Activated CD8-positive, alpha-beta T cell treated with anti-CD3 and anti-CD28 coated beads for 36 hours (primary cell): ENCODE results near the gene ZNF276. TPM values are rescaled to one million over a fixed set of nuclear protein-coding genes. Genes with fewer than 3 reads are reported as not detected.
A peak's percentile ranks its signal among the peaks of the same experiment; 100 is the strongest.

Source experiments
- ATAC-seq: fragments of 200-7000 bp; cut with Tn5 transposase; one replicate; pipeline ENCODE4 v1.10.0; 2021; ENCODE audit warnings: mild to moderate bottlenecking, moderate library complexity
- CTCF ChIA-PET: fragments of 350-600 bp; sonication (Branson Sonifier 250); formaldehyde crosslinking; loops from one replicate; lab custom pipeline; 2021; ENCODE audit warnings: antibody characterized with exemption; lab: Charles Lee
- POLR2A ChIA-PET: fragments of 350-600 bp; sonication (Branson Sonifier 250); formaldehyde crosslinking; loops from one replicate; lab custom pipeline; 2021; ENCODE audit warnings: antibody characterized with exemption; lab: Charles Lee
- DNase-seq: peaks from one replicate; pipeline ENCODE4 v3.0.0-alpha.2; 2020
- H3K27ac Mint-ChIP-seq: one replicate; pipeline ENCODE4 v1.8.0; 2021; ENCODE audit warnings: mild to moderate bottlenecking, mixed read lengths
- H3K27me3 Mint-ChIP-seq: one replicate; pipeline ENCODE4 v1.8.0; 2021; ENCODE audit warnings: mixed read lengths
- H3K36me3 Mint-ChIP-seq: one replicate; pipeline ENCODE4 v1.8.0; 2021; ENCODE audit warnings: low read depth, mixed read lengths
- H3K4me1 Mint-ChIP-seq: one replicate; pipeline ENCODE4 v1.8.0; 2021; ENCODE audit warnings: low read depth, mixed read lengths
- H3K4me3 Mint-ChIP-seq: one replicate; pipeline ENCODE4 v1.8.0; 2021; ENCODE audit warnings: mild to moderate bottlenecking, moderate library complexity, mixed read lengths
- H3K9me3 Mint-ChIP-seq: one replicate; pipeline ENCODE4 v1.8.0; 2021; ENCODE audit warnings: mixed read lengths
- CTCF ChIP-seq: fragments of 200-600 bp; IDR thresholded peaks from one replicate; pipeline ENCODE4 v1.8.0; 2022; ENCODE audit warnings: antibody characterized with exemption, mild to moderate bottlenecking
- intact Hi-C: fragments of 100-400 bp; cut with micrococcal nuclease; formaldehyde crosslinking; loops from one replicate; pipeline ENCODE4 v1.10.0; 2022
- total RNA-seq, 2 experiments: library from RNA; stranded (reverse); gene quantifications; one replicate each; pipeline ENCODE4 v1.2.3, GENCODE V29; 2021

Gene ZNF276
- total RNA-seq, 2 experiments from 2014 or later: 24.6 to 27.9 TPM

- Mint-ChIP-seq H3K9me3 (no peaks in the 10 kb centered on the region), H3K4me1 (peaks cover 5% of the 10 kb centered on the region), H3K36me3 (peaks cover 8% of the 10 kb centered on the region), H3K27ac (no peak overlapping the region), H3K4me3 (no peak overlapping the region), H3K27me3 (no peaks in the 10 kb centered on the region)
- CTCF ChIA-PET: interaction anchor here (2.0 to 3.8 kb wide), 2 partner anchors 9 to 152 kb away, joined by 12 to 28 read pairs; partner anchors contain the start of gene SPATA2L
- POLR2A ChIA-PET: interaction anchor here (1.2 to 1.3 kb wide), 2 partner anchors 9 to 15 kb away, joined by 4 to 5 read pairs; no protein-coding TSS in a partner anchor
- DNase-seq (no peak), ATAC-seq (no peak)
- TF ChIP-seq CTCF: no peak
- intact Hi-C loops: loop anchor here (10.0 kb wide), 1 partner anchor 86 kb away; no protein-coding TSS in a partner anchor
Measured at GRCh38 chr16:89709166-89709565, 12.2 kb upstream of the ZNF276 start.

- CTCF ChIA-PET: interaction anchor here (0.9 to 3.8 kb wide), 4 partner anchors 10 to 151 kb away, joined by 3 to 28 read pairs (median 4); partner anchors contain the start of gene SPATA2L
- DNase-seq: no peak
- ATAC-seq: no peak
- Mint-ChIP-seq H3K27ac (no peak overlapping the region), H3K9me3 (no peaks in the 10 kb centered on the region), H3K27me3 (no peaks in the 10 kb centered on the region), H3K4me3 (peak overlapping the region; percentile 21), H3K4me1 (peaks cover 8% of the 10 kb centered on the region), H3K36me3 (peaks cover 15% of the 10 kb centered on the region)
- TF ChIP-seq CTCF: no peak
- POLR2A ChIA-PET: interaction anchor here (1.1 to 1.4 kb wide), 5 partner anchors 9 to 80 kb away, joined by 3 to 7 read pairs (median 5); partner anchors contain the start of genes SPATA2L and VPS9D1
- intact Hi-C loops: loop anchor here (10.0 kb wide), 1 partner anchor 85 kb away; no protein-coding TSS in a partner anchor
Measured at GRCh38 chr16:89709716-89710432, 11.5 kb upstream of the ZNF276 start.

GRCh38 chr16:89710709-89711564 is 10.4 kb upstream of the ZNF276 start:
- ATAC-seq (peak; percentile 3), DNase-seq (no peak)
- H3K4me1 Mint-ChIP-seq: peaks cover 9% of the 10 kb centered on the region
- intact Hi-C loops: no loop called here
- H3K27me3 Mint-ChIP-seq: no peaks in the 10 kb centered on the region
- ChIA-PET POLR2A (interaction anchor here (0.6 to 1.4 kb wide), 6 partner anchors 9 to 200 kb away, joined by 3 to 7 read pairs (median 4); partner anchors contain the start of genes SPATA2L and VPS9D1), CTCF (interaction anchor here (0.9 to 3.8 kb wide), 4 partner anchors 11 to 150 kb away, joined by 3 to 28 read pairs (median 4); partner anchors contain the start of gene SPATA2L)
- H3K27ac Mint-ChIP-seq: no peak overlapping the region
- no peak overlapping the region for H3K4me3 Mint-ChIP-seq
- no peak for TF ChIP-seq CTCF
- peaks cover 17% of the 10 kb centered on the region for H3K36me3 Mint-ChIP-seq
- H3K9me3 Mint-ChIP-seq: no peaks in the 10 kb centered on the region

- H3K9me3 Mint-ChIP-seq: no peaks in the 10 kb centered on the region
- H3K4me3 Mint-ChIP-seq: peak overlapping the region; percentile 78
- CTCF ChIA-PET: interaction anchor here (1.2 to 3.8 kb wide), 2 partner anchors 12 kb away, joined by 4 to 28 read pairs; partner anchors contain the start of gene SPATA2L
- no peak for TF ChIP-seq CTCF
- no peaks in the 10 kb centered on the region for H3K27me3 Mint-ChIP-seq
- ATAC-seq (peak; percentile 92), DNase-seq (peak; percentile 81)
- peak overlapping the region; percentile 57 for H3K27ac Mint-ChIP-seq
- peaks cover 22% of the 10 kb centered on the region for H3K36me3 Mint-ChIP-seq
- H3K4me1 Mint-ChIP-seq: peaks cover 6% of the 10 kb centered on the region
- POLR2A ChIA-PET: interaction anchor here (1.1 to 2.2 kb wide), 6 partner anchors 10 to 199 kb away, joined by 3 to 6 read pairs (median 4); partner anchors contain the start of gene SPATA2L
- intact Hi-C loops: no loop called here
Measured at GRCh38 chr16:89711601-89712273, 9.6 kb upstream of the ZNF276 start.
